WTC11 (cell line): ENCODE data around the gene AGBL4. TPM values are rescaled to one million over a fixed set of nuclear protein-coding genes. Genes with fewer than 3 reads are reported as not detected.

Experiments
- ATAC-seq: fragments of 200-7000 bp; cut with Tn5 transposase; 2 replicates; pipeline ENCODE4 v1.10.0; 2021; ENCODE audit warnings: mild to moderate bottlenecking, moderate library complexity
- CTCF ChIA-PET: fragments of 300-600 bp; sonication (Branson Sonifier 250); formaldehyde crosslinking; loops from one replicate; lab custom pipeline; 2021; ENCODE audit warnings: antibody characterized with exemption; lab: Charles Lee
- POLR2A ChIA-PET: fragments of 350-600 bp; sonication (Branson Sonifier 250); formaldehyde crosslinking; loops from one replicate; lab custom pipeline; 2021; ENCODE audit warnings: antibody characterized with exemption; lab: Charles Lee
- DNase-seq: peaks from one replicate; pipeline ENCODE4 v3.0.0; 2021; ENCODE audit warnings: low spot score
- H3K27ac Mint-ChIP-seq: 2 replicates; pipeline ENCODE4 v1.8.0; 2021; ENCODE audit warnings: mixed read lengths
- H3K27me3 Mint-ChIP-seq: 2 replicates; pipeline ENCODE4 v1.8.0; 2021; ENCODE audit warnings: low read depth, mild to moderate bottlenecking, moderate library complexity, mixed read lengths
- H3K36me3 Mint-ChIP-seq: 2 replicates; pipeline ENCODE4 v1.8.0; 2021; ENCODE audit warnings: mixed read lengths
- H3K4me1 Mint-ChIP-seq: 2 replicates; pipeline ENCODE4 v1.8.0; 2022; ENCODE audit warnings: mixed read lengths
- H3K4me3 Mint-ChIP-seq: 2 replicates; pipeline ENCODE4 v1.8.0; 2021; ENCODE audit warnings: mild to moderate bottlenecking, moderate library complexity, mixed read lengths
- H3K9me3 Mint-ChIP-seq: 2 replicates; pipeline ENCODE4 v1.8.0; 2021; ENCODE audit warnings: mixed read lengths
- ATF1 ChIP-seq: sonication (generic); formaldehyde crosslinking; IDR thresholded peaks from 2 replicates; pipeline ENCODE4 v1.8.1; 2023; ENCODE audit warnings: mild to moderate bottlenecking, moderate library complexity, missing genetic modification reagents
- CREM ChIP-seq: sonication (generic); formaldehyde crosslinking; IDR thresholded peaks from 2 replicates; pipeline ENCODE4 v1.8.1; 2022; ENCODE audit warnings: mild to moderate bottlenecking, missing genetic modification reagents, moderate library complexity
- ESRRA ChIP-seq: sonication (generic); formaldehyde crosslinking; IDR thresholded peaks from 2 replicates; pipeline ENCODE4 v1.8.1; 2022; ENCODE audit warnings: mild to moderate bottlenecking, missing genetic modification reagents, borderline replicate concordance
- FOXK1 ChIP-seq: sonication (generic); formaldehyde crosslinking; IDR thresholded peaks from 2 replicates; pipeline ENCODE4 v1.8.0; 2022; ENCODE audit warnings: mild to moderate bottlenecking, moderate library complexity, missing genetic modification reagents
- GABPB1 ChIP-seq: sonication (generic); formaldehyde crosslinking; IDR thresholded peaks from 2 replicates; pipeline ENCODE4 v1.8.1; 2023; ENCODE audit warnings: mild to moderate bottlenecking, missing genetic modification reagents
- GRHL2 ChIP-seq: fragments of 250-450 bp; sonication (Bioruptor Pico); IDR thresholded peaks from 2 replicates; pipeline ENCODE4 v1.8.0; 2022; ENCODE audit warnings: mild to moderate bottlenecking, moderate library complexity; ENCODE audit not compliant: insufficient replicate concordance, severe bottlenecking
- IRF2 ChIP-seq: sonication (generic); formaldehyde crosslinking; IDR thresholded peaks from 2 replicates; pipeline ENCODE4 v1.8.0; 2022; ENCODE audit warnings: low read depth, missing genetic modification reagents, borderline replicate concordance
- JAZF1 ChIP-seq: fragments of 250-450 bp; sonication (Bioruptor Pico); IDR thresholded peaks from 2 replicates; pipeline ENCODE4 v1.9.0; 2021; ENCODE audit warnings: moderate library complexity, mild to moderate bottlenecking, inconsistent platforms
- KAT7 ChIP-seq: sonication (generic); formaldehyde crosslinking; IDR thresholded peaks from 2 replicates; pipeline ENCODE4 v1.8.1; 2023; ENCODE audit warnings: missing genetic modification reagents, mild to moderate bottlenecking, borderline replicate concordance
- NFATC4 ChIP-seq: fragments of 250-450 bp; sonication (Bioruptor Pico); IDR thresholded peaks from 2 replicates; pipeline ENCODE4 v1.9.0; 2021; ENCODE audit warnings: mild to moderate bottlenecking
- NFE2L1 ChIP-seq: sonication (generic); formaldehyde crosslinking; IDR thresholded peaks from 2 replicates; pipeline ENCODE4 v1.8.1; 2023; ENCODE audit warnings: missing genetic modification reagents
- NR1H2 ChIP-seq: sonication (generic); formaldehyde crosslinking; IDR thresholded peaks from 2 replicates; pipeline ENCODE4 v1.9.0; 2021; ENCODE audit warnings: mild to moderate bottlenecking, moderate library complexity, missing genetic modification reagents
- RORB ChIP-seq: fragments of 250-450 bp; sonication (Bioruptor Pico); IDR thresholded peaks from 2 replicates; pipeline ENCODE4 v1.9.0; 2021; ENCODE audit warnings: mild to moderate bottlenecking
- TEAD4 ChIP-seq: sonication (generic); formaldehyde crosslinking; IDR thresholded peaks from 2 replicates; pipeline ENCODE4 v1.8.0; 2022; ENCODE audit warnings: mild to moderate bottlenecking, missing genetic modification reagents
- ZNF263 ChIP-seq: sonication (generic); formaldehyde crosslinking; IDR thresholded peaks from 2 replicates; pipeline ENCODE4 v1.8.1; 2022; ENCODE audit warnings: low read depth, mild to moderate bottlenecking, moderate library complexity, missing genetic modification reagents
- ZNF671 ChIP-seq: fragments of 250-450 bp; sonication (Bioruptor Pico); IDR thresholded peaks from 2 replicates; pipeline ENCODE4 v1.8.0; 2021; ENCODE audit warnings: mild to moderate bottlenecking
- total RNA-seq: library from RNA; stranded (reverse); gene quantifications from 3 replicates; pipeline ENCODE4 v1.2.3, GENCODE V29; 2021
- TF ChIP-seq, protein P1 (sequence below): sonication (generic); formaldehyde crosslinking; IDR thresholded peaks from 2 replicates; pipeline ENCODE4 v1.8.1; 2023; ENCODE audit warnings: mild to moderate bottlenecking, missing genetic modification reagents, moderate library complexity
- TF ChIP-seq, protein P2 (sequence below): fragments of 250-450 bp; sonication (Bioruptor Pico); conservative IDR thresholded peaks from 2 replicates; pipeline ENCODE4 v1.9.0; 2021; ENCODE audit warnings: mild to moderate bottlenecking
- TF ChIP-seq, protein P3 (sequence below): sonication (generic); formaldehyde crosslinking; IDR thresholded peaks from 2 replicates; pipeline ENCODE4 v1.8.1; 2022; ENCODE audit warnings: missing genetic modification reagents, borderline replicate concordance
- TF ChIP-seq, protein P4 (sequence below): fragments of 250-450 bp; sonication (Bioruptor Pico); IDR thresholded peaks from 2 replicates; pipeline ENCODE4 v1.9.0; 2021; ENCODE audit warnings: mild to moderate bottlenecking, borderline replicate concordance
- TF ChIP-seq, protein P5 (sequence below): fragments of 250-450 bp; sonication (Bioruptor Pico); IDR thresholded peaks from 2 replicates; pipeline ENCODE4 v2.1.2; 2022; ENCODE audit warnings: mild to moderate bottlenecking, moderate library complexity
- TF ChIP-seq, protein P6 (sequence below): sonication (generic); formaldehyde crosslinking; IDR thresholded peaks from 2 replicates; pipeline ENCODE4 v1.8.1; 2023; ENCODE audit warnings: mild to moderate bottlenecking, missing genetic modification reagents, moderate library complexity

Gene AGBL4
- total RNA-seq, 1 experiment from 2014 or later = 0.87 TPM

DNA sequence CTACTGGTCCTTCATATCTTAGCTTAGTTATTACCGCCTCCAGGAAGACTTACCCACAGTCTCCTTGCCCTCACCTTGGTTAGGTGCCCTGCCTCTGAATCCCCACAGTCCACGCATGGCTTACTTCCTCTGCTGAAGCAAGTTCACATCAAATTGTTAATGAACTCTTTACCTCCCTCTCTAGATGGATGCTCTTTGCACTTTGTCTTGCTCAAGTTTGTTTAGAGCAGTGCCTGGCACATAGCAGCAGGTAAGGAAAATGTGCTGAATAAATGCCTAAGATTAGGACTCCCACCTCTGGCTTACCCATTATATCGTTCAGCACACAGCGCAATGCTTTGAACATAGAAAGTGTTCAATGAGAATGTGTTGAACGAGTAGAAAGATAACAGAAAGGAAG is 1337.6 kb downstream of the AGBL4 start:
- Mint-ChIP-seq H3K27me3 (no peaks in the 10 kb centered on the region; the same call in 1 of the 2 replicates), H3K9me3 (no peaks in the 10 kb centered on the region), H3K27ac (no peak overlapping the region), H3K4me1 (peaks cover 23% of the 10 kb centered on the region), H3K4me3 (no peak overlapping the region), H3K36me3 (no peaks in the 10 kb centered on the region)
- DNase-seq (no peak), ATAC-seq (no peak)
- ChIA-PET POLR2A (no interaction called here), CTCF (interaction anchor here (1.8 kb wide), 1 partner anchor 9 kb away, joined by 7 read pairs; no protein-coding TSS in a partner anchor)
- no peak for TF ChIP-seq CREM (CRISPR knock-in tag)
- TF ChIP-seq GRHL2 (CRISPR knock-in tag) = no peak
- TF ChIP-seq IRF2 = no peak
- TF ChIP-seq, protein P1, sequence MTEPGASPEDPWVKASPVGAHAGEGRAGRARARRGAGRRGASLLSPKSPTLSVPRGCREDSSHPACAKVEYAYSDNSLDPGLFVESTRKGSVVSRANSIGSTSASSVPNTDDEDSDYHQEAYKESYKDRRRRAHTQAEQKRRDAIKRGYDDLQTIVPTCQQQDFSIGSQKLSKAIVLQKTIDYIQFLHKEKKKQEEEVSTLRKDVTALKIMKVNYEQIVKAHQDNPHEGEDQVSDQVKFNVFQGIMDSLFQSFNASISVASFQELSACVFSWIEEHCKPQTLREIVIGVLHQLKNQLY = no peak
- TF ChIP-seq, protein P2, sequence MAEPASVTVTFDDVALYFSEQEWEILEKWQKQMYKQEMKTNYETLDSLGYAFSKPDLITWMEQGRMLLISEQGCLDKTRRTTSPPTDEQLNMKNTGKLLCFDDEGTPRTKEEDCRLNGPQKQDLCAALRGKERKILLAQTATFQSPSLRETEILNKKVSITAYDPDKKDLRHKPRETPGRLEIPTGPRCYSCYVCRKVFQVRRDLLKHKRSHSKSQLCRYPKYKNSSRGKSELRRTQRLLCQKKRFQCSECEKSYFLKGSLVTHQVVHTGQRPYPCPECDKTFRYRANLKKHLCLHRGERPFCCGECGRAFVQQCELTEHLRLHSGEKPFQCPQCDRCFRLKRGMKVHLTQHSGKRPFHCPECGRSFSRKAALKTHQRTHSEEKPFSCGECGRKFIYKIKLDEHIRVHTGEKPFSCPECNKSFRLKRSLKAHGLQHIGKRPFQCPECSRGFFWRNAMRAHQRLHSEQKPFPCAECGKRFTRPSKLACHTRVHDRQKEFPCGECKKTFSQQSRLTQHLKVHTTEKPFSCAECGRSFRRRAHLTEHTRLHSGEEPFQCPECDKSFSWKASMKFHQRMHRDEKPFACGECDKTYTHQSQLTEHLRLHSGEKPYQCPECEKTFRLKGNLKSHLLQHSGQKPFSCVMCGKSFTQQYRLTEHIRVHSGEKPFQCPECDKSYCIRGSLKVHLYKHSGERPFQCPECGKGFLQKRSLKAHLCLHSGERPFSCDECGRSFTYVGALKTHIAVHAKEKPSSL (CRISPR knock-in tag) = no peak
- no peak for TF ChIP-seq KAT7 (CRISPR knock-in tag)
- TF ChIP-seq GABPB1 = no peak
- TF ChIP-seq, protein P3, sequence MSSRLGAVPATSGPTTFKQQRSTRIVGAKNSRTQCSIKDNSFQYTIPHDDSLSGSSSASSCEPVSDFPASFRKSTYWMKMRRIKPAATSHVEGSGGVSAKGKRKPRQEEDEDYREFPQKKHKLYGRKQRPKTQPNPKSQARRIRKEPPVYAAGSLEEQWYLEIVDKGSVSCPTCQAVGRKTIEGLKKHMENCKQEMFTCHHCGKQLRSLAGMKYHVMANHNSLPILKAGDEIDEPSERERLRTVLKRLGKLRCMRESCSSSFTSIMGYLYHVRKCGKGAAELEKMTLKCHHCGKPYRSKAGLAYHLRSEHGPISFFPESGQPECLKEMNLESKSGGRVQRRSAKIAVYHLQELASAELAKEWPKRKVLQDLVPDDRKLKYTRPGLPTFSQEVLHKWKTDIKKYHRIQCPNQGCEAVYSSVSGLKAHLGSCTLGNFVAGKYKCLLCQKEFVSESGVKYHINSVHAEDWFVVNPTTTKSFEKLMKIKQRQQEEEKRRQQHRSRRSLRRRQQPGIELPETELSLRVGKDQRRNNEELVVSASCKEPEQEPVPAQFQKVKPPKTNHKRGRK (CRISPR knock-in tag) = no peak
- TF ChIP-seq ATF1 (CRISPR knock-in tag) = no peak
- no peak for TF ChIP-seq NFATC4 (CRISPR knock-in tag)
- TF ChIP-seq, protein P4, sequence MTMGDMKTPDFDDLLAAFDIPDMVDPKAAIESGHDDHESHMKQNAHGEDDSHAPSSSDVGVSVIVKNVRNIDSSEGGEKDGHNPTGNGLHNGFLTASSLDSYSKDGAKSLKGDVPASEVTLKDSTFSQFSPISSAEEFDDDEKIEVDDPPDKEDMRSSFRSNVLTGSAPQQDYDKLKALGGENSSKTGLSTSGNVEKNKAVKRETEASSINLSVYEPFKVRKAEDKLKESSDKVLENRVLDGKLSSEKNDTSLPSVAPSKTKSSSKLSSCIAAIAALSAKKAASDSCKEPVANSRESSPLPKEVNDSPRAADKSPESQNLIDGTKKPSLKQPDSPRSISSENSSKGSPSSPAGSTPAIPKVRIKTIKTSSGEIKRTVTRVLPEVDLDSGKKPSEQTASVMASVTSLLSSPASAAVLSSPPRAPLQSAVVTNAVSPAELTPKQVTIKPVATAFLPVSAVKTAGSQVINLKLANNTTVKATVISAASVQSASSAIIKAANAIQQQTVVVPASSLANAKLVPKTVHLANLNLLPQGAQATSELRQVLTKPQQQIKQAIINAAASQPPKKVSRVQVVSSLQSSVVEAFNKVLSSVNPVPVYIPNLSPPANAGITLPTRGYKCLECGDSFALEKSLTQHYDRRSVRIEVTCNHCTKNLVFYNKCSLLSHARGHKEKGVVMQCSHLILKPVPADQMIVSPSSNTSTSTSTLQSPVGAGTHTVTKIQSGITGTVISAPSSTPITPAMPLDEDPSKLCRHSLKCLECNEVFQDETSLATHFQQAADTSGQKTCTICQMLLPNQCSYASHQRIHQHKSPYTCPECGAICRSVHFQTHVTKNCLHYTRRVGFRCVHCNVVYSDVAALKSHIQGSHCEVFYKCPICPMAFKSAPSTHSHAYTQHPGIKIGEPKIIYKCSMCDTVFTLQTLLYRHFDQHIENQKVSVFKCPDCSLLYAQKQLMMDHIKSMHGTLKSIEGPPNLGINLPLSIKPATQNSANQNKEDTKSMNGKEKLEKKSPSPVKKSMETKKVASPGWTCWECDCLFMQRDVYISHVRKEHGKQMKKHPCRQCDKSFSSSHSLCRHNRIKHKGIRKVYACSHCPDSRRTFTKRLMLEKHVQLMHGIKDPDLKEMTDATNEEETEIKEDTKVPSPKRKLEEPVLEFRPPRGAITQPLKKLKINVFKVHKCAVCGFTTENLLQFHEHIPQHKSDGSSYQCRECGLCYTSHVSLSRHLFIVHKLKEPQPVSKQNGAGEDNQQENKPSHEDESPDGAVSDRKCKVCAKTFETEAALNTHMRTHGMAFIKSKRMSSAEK = no peak
- TF ChIP-seq ZNF671 = no peak
- TF ChIP-seq RORB (CRISPR knock-in tag) = no peak
- TF ChIP-seq ZNF263 (CRISPR knock-in tag) = no peak

DNA sequence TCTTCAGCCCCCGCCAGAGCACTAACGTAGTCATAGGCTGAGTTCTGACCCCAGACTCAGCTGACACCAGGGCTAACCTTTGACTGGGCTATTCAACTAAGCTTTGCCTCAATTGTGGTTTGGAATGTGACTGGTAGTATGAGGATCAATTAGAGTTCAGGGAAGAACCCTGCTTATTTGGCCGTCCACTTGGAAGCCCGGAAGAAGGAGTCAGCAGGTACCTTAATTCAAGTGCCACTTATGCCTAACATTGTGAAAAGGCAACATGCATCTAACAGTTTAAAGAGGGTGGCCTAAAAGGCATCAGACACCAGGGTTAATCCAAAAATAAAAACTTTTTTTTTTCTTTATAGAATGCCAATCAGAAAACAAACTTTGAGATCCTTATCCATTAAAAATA is 1339.4 kb downstream of the AGBL4 start:
- Mint-ChIP-seq H3K27me3 (no peaks in the 10 kb centered on the region; the same call in 1 of the 2 replicates), H3K27ac (no peak overlapping the region), H3K9me3 (no peaks in the 10 kb centered on the region), H3K4me1 (peaks cover 25% of the 10 kb centered on the region), H3K36me3 (no peaks in the 10 kb centered on the region), H3K4me3 (no peak overlapping the region)
- CTCF ChIA-PET = interaction anchor here (0.9 to 1.2 kb wide), 2 partner anchors 11 to 12 kb away, joined by 3 read pairs; no protein-coding TSS in a partner anchor
- DNase-seq = no peak
- POLR2A ChIA-PET = no interaction called here
- ATAC-seq = no peak
- TF ChIP-seq, protein P5, sequence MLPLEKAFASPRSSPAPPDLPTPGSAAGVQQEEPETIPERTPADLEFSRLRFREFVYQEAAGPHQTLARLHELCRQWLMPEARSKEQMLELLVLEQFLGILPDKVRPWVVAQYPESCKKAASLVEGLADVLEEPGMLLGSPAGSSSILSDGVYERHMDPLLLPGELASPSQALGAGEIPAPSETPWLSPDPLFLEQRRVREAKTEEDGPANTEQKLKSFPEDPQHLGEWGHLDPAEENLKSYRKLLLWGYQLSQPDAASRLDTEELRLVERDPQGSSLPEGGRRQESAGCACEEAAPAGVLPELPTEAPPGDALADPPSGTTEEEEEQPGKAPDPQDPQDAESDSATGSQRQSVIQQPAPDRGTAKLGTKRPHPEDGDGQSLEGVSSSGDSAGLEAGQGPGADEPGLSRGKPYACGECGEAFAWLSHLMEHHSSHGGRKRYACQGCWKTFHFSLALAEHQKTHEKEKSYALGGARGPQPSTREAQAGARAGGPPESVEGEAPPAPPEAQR (CRISPR knock-in tag) = no peak
- no peak for TF ChIP-seq JAZF1
- TF ChIP-seq NR1H2 (CRISPR knock-in tag) = no peak
- TF ChIP-seq ESRRA (CRISPR knock-in tag) = no peak
- no peak for TF ChIP-seq FOXK1
- no peak for TF ChIP-seq TEAD4 (CRISPR knock-in tag)
- TF ChIP-seq, protein P2 (CRISPR knock-in tag) = no peak
- TF ChIP-seq NFE2L1 (CRISPR knock-in tag) = no peak
- TF ChIP-seq, protein P6, sequence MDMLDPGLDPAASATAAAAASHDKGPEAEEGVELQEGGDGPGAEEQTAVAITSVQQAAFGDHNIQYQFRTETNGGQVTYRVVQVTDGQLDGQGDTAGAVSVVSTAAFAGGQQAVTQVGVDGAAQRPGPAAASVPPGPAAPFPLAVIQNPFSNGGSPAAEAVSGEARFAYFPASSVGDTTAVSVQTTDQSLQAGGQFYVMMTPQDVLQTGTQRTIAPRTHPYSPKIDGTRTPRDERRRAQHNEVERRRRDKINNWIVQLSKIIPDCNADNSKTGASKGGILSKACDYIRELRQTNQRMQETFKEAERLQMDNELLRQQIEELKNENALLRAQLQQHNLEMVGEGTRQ (CRISPR knock-in tag) = no peak
